Gastroesophageal sphincter (tissue), 2 donors: ENCODE results near the gene HOXC9.

Source experiments
- POLR2A ChIP-seq, 2 donors: fragments of 450-650 bp; IDR thresholded peaks; one replicate each; pipeline ENCODE4 v1.6.1; 2017; ENCODE audit warnings: antibody characterized with exemption in 2 of 2, mild to moderate bottlenecking in 2 of 2, moderate library complexity in 1 of 2
- POLR2AphosphoS5 ChIP-seq: sonication (generic); formaldehyde crosslinking; IDR thresholded peaks from one replicate; pipeline ENCODE4 v1.6.1; 2017; ENCODE audit warnings: antibody characterized with exemption

DNA sequence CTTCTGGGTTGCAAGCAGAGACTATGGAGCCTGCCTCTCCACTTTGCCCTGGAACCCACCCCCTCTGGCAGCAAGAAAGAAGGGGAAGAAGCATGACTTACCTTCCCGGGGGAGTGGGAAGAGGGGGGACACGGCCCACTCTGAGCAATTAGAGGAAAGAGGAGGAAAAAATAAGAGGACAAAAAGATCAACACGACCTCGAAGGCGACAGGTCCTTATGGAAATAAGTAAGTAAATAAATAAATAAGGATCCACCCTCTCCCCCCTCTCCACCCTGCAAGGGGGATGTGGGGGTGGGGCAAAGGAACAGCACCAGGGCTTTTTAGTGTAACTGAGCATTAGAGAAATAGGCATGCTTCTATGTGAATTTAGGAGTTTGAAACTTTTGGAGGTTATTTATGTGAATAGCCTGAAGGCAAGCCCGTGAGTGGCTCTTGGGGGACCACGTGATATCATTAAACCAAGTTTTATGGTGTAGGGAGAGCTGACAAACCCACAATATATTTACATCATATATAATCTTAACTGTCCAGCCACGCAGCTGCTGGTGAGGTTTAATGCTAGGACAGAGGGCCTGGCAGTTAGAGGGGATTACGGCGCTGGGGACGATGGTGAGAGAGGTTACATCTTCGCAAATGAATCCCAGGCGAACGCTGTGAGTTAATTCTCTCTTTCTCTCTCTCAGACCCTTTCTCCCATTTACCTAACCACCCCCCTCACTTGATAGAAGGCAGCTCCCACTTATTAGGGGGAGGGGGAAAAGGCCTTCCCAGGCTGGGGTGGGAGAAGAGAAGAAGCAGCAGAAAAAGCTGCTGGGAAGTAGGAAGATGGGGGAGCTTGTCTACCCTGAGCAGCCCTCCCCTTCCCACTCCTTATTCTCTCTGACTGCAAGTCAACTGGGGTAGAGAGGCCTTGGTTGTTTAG, 37.7 kb downstream of the HOXC9 start:
- TF ChIP-seq POLR2A (IDR thresholded peaks at IDR 0.05) (no peak), POLR2AphosphoS5 (no peak)
